Liver (tissue), 9 donors: ENCODE results near the gene KRTAP1-1. TPM values are rescaled to one million over a fixed set of nuclear protein-coding genes. Genes with fewer than 3 reads are reported as not detected.

Source experiments
- DNase-seq: peaks from one replicate; pipeline ENCODE4 v3.0.0-alpha.2; 2017; ENCODE audit warnings: low spot score
- H3K27ac ChIP-seq, 2 donors: one replicate each; pipeline ENCODE4 v1.7.0; 2013; ENCODE audit warnings: inconsistent platforms in 2 of 2, low read length in 2 of 2, control low read depth in 1 of 2, low read depth in 1 of 2, mild to moderate bottlenecking in 1 of 2
- H3K27me3 ChIP-seq, 4 donors: one replicate each; pipeline versions ENCODE4 v1.6.1 to v1.7.0; 2013; ENCODE audit warnings: low read length in 3 of 4, inconsistent platforms in 1 of 4, mild to moderate bottlenecking in 1 of 4, moderate library complexity in 1 of 4; ENCODE audit not compliant: control insufficient read depth in 4 of 4, insufficient read depth in 4 of 4
- H3K36me3 ChIP-seq, 4 donors: one replicate each; pipeline versions ENCODE4 v1.6.1 to v1.7.0; 2013; ENCODE audit warnings: low read length in 3 of 4, mild to moderate bottlenecking in 3 of 4, low read depth in 1 of 4, moderate library complexity in 1 of 4; ENCODE audit not compliant: control insufficient read depth in 4 of 4, insufficient read depth in 3 of 4
- H3K4me1 ChIP-seq, 4 donors: one replicate each; pipeline versions ENCODE4 v1.6.1 to v1.7.0; 2013; ENCODE audit warnings: low read length in 3 of 4, mild to moderate bottlenecking in 3 of 4, moderate library complexity in 1 of 4; ENCODE audit not compliant: control insufficient read depth in 4 of 4, insufficient read depth in 4 of 4
- H3K4me3 ChIP-seq, 3 donors: one replicate each; pipeline versions ENCODE4 v1.6.1 to v1.7.0; 2013; ENCODE audit warnings: low read length in 3 of 3, control low read depth in 1 of 3, low read depth in 1 of 3, mild to moderate bottlenecking in 1 of 3
- H3K9ac ChIP-seq, 2 donors: one replicate each; pipeline ENCODE4 v1.7.0; 2013; ENCODE audit warnings: low read length in 2 of 2, mild to moderate bottlenecking in 2 of 2, moderate library complexity in 2 of 2, control low read depth in 1 of 2, low read depth in 1 of 2
- H3K9me3 ChIP-seq, 4 donors: one replicate each; pipeline versions ENCODE4 v1.6.1 to v1.7.0; 2013; ENCODE audit warnings: low read length in 3 of 4; ENCODE audit not compliant: control insufficient read depth in 4 of 4
- CTCF ChIP-seq: fragments of 150-350 bp; IDR thresholded peaks from 2 replicates; pipeline ENCODE4 v1.5.1; 2017; ENCODE audit warnings: improper control_type of control experiment, low read depth, low read length; ENCODE audit not compliant: missing input control
- EGR1 ChIP-seq, 2 donors: IDR thresholded peaks; 2 replicates each; pipeline ENCODE4 v1.6.1; 2016 to 2018; ENCODE audit warnings: antibody characterized with exemption in 2 of 2, low read depth in 2 of 2
- FOXA1 ChIP-seq: IDR thresholded peaks from 2 replicates; pipeline ENCODE4 v1.6.1; 2016; ENCODE audit warnings: antibody characterized with exemption
- FOXA2 ChIP-seq: IDR thresholded peaks from 2 replicates; pipeline ENCODE4 v1.6.1; 2016; ENCODE audit warnings: antibody characterized with exemption
- GABPA ChIP-seq, 2 donors: IDR thresholded peaks in 1 of 2; conservative IDR thresholded peaks in 1 of 2; 2 replicates each; pipeline ENCODE4 v1.6.1; 2016; ENCODE audit warnings: antibody characterized with exemption in 2 of 2, mild to moderate bottlenecking in 1 of 2, moderate library complexity in 1 of 2
- HNF4A ChIP-seq, 2 donors: conservative IDR thresholded peaks; 2 replicates each; pipeline ENCODE4 v1.6.1; 2016; ENCODE audit warnings: antibody characterized with exemption in 2 of 2, mild to moderate bottlenecking in 2 of 2
- HNF4G ChIP-seq: IDR thresholded peaks from 2 replicates; pipeline ENCODE4 v1.6.1; 2016; ENCODE audit warnings: antibody characterized with exemption
- JUND ChIP-seq, 2 donors: IDR thresholded peaks; 2 replicates each; pipeline ENCODE4 v1.6.1; 2016; ENCODE audit warnings: antibody characterized with exemption in 2 of 2
- RAD21 ChIP-seq, 2 donors: IDR thresholded peaks; 2 replicates each; pipeline ENCODE4 v1.6.1; 2016; ENCODE audit warnings: antibody characterized with exemption in 2 of 2, mild to moderate bottlenecking in 2 of 2
- TAF1 ChIP-seq: conservative IDR thresholded peaks from 2 replicates; pipeline ENCODE4 v1.6.1; 2016; ENCODE audit warnings: antibody characterized with exemption, mild to moderate bottlenecking
- WGBS: extraction: QIAGEN DNeasy Blood & Tissue Kit; methylation state at CpG from one replicate; pipeline ENCODE4 v1.1.7; 2013; 5-methylcytosine and 5-hydroxymethylcytosine counted together
- polyA plus RNA-seq, 2 donors: library from polyadenylated mRNA; stranded (reverse) in 1 of 2; unstranded in 1 of 2; fragments of 200-250 nt in 1 of 2; fragments of >200 nt in 1 of 2; fragmentation: Nextera tagmentation in 1 of 2; extraction: Ambion mirVana in 1 of 2; gene quantifications; one replicate each; pipeline versions ENCODE4 v1.2.1 to v1.2.3, GENCODE V29; 2013 to 2015
- total RNA-seq, 2 donors: library from RNA; depleted of rRNA; stranded (reverse); fragments of >200 nt; gene quantifications; one replicate each; pipeline ENCODE4 v1.2.3, GENCODE V29; 2014
- TF ChIP-seq, protein P1 (sequence below): IDR thresholded peaks from 2 replicates; pipeline ENCODE4 v1.6.1; 2016; ENCODE audit warnings: antibody characterized with exemption
- TF ChIP-seq, protein P2 (sequence below): IDR thresholded peaks from 2 replicates; pipeline ENCODE4 v1.6.1; 2016; ENCODE audit warnings: antibody characterized with exemption
- TF ChIP-seq, protein P3 (sequence below): IDR thresholded peaks from 2 replicates; pipeline ENCODE4 v1.6.1; 2016; ENCODE audit warnings: antibody characterized with exemption, mild to moderate bottlenecking
- donor health status: healthy.
- donor health status: healthy.
- donor health status: healthy.
- donor health status: healthy.
- donor health status: healthy.

Gene KRTAP1-1
- total and polyA plus RNA-seq, 4 donors, result not detected

DNA sequence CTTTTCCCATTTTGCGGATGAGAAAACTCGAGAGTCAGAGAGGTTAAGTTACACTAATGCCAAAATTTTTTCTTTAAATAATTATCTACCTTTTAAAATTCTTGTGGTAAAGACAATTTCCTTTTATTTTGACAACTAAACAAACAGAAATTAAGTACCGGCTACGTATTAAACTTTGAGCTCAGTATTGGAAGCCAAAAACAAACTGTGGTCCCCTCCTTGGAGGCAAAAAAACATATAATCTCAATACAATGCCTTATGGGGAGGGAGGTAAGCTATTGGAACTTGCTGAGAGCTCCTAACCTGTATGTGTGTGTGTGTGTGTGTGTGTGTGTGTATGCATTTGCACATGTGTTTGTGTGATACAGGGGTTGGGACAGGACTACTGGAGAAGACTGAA, 22.2 kb upstream of the KRTAP1-1 start:
- Histone ChIP-seq H3K9ac (no peak overlapping the region), H3K9me3 (no peaks in the 10 kb centered on the region), H3K27ac (no peak overlapping the region), H3K36me3 (no peaks in the 10 kb centered on the region), H3K4me1 (no peaks in the 10 kb centered on the region), H3K4me3 (no peak overlapping the region), H3K27me3 (peaks cover 0 to 9% (median 0%) of the 10 kb centered on the region in 4 donors)
- 77% methylated on average over 4 of the region's 4 CpGs for WGBS
- TF ChIP-seq HNF4A (conservative IDR thresholded peaks at IDR 0.05), result no peak
- TF ChIP-seq RAD21 (IDR thresholded peaks at IDR 0.05), result no peak
- no peak for TF ChIP-seq GABPA (IDR thresholded peaks at IDR 0.05 in 1 of 2, conservative IDR thresholded peaks at IDR 0.05 in 1 of 2)
- TF ChIP-seq, protein P1, sequence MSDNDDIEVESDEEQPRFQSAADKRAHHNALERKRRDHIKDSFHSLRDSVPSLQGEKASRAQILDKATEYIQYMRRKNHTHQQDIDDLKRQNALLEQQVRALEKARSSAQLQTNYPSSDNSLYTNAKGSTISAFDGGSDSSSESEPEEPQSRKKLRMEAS, result no peak
- TF ChIP-seq TAF1, result no peak
- no peak for TF ChIP-seq HNF4G
- TF ChIP-seq, protein P2, sequence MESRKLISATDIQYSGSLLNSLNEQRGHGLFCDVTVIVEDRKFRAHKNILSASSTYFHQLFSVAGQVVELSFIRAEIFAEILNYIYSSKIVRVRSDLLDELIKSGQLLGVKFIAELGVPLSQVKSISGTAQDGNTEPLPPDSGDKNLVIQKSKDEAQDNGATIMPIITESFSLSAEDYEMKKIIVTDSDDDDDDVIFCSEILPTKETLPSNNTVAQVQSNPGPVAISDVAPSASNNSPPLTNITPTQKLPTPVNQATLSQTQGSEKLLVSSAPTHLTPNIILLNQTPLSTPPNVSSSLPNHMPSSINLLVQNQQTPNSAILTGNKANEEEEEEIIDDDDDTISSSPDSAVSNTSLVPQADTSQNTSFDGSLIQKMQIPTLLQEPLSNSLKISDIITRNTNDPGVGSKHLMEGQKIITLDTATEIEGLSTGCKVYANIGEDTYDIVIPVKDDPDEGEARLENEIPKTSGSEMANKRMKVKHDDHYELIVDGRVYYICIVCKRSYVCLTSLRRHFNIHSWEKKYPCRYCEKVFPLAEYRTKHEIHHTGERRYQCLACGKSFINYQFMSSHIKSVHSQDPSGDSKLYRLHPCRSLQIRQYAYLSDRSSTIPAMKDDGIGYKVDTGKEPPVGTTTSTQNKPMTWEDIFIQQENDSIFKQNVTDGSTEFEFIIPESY, result no peak
- TF ChIP-seq FOXA1, result no peak
- TF ChIP-seq, protein P3, sequence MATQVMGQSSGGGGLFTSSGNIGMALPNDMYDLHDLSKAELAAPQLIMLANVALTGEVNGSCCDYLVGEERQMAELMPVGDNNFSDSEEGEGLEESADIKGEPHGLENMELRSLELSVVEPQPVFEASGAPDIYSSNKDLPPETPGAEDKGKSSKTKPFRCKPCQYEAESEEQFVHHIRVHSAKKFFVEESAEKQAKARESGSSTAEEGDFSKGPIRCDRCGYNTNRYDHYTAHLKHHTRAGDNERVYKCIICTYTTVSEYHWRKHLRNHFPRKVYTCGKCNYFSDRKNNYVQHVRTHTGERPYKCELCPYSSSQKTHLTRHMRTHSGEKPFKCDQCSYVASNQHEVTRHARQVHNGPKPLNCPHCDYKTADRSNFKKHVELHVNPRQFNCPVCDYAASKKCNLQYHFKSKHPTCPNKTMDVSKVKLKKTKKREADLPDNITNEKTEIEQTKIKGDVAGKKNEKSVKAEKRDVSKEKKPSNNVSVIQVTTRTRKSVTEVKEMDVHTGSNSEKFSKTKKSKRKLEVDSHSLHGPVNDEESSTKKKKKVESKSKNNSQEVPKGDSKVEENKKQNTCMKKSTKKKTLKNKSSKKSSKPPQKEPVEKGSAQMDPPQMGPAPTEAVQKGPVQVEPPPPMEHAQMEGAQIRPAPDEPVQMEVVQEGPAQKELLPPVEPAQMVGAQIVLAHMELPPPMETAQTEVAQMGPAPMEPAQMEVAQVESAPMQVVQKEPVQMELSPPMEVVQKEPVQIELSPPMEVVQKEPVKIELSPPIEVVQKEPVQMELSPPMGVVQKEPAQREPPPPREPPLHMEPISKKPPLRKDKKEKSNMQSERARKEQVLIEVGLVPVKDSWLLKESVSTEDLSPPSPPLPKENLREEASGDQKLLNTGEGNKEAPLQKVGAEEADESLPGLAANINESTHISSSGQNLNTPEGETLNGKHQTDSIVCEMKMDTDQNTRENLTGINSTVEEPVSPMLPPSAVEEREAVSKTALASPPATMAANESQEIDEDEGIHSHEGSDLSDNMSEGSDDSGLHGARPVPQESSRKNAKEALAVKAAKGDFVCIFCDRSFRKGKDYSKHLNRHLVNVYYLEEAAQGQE, result no peak
- TF ChIP-seq JUND (IDR thresholded peaks at IDR 0.05), result no peak
- TF ChIP-seq CTCF, result no peak
- no peak for TF ChIP-seq FOXA2
- TF ChIP-seq EGR1 (IDR thresholded peaks at IDR 0.05; ENCODE audit: low read depth in 2 of 2), result no peak
- DNase-seq, result no peak

DNA sequence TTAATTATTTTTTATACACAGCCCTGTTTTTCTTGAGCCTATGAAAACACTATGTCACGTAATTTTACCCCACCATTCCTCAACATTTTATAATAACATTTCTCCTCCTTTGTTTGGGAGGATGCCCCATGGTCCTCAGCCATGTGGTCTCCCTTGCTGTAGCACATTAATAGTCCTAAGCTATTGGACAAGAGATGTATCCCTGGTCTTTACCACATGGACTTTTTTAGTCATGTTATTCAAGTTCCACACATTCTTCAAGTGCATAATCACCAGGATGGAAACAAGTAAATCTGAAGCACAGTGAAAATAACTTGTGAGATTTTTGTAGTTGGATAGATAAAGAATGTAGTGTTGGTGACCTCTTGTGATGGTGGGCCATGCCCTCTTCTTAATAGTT, 20.7 kb upstream of the KRTAP1-1 start:
- TF ChIP-seq, protein P2, result no peak
- H3K4me3 ChIP-seq, result no peak overlapping the region

More for the DNA sequence above, 20.7 kb upstream of the KRTAP1-1 start:
- Histone ChIP-seq H3K4me1 (no peaks in the 10 kb centered on the region), H3K9ac (no peak overlapping the region), H3K36me3 (no peaks in the 10 kb centered on the region), H3K27ac (no peak overlapping the region), H3K9me3 (no peaks in the 10 kb centered on the region), H3K27me3 (peaks cover 0 to 9% (median 0%) of the 10 kb centered on the region in 4 donors)
- 72% methylated on average over 1 of the region's 1 CpG for WGBS
- no peak for DNase-seq
